HepG2 (cell line): ENCODE data around the gene LITAFD. TPM values are rescaled to one million over a fixed set of nuclear protein-coding genes. Genes with fewer than 3 reads are reported as not detected.

ENCODE experiments used
- EED ChIP-seq: sonication (generic); formaldehyde crosslinking; IDR thresholded peaks from 2 replicates; pipeline ENCODE4 v1.5.0; 2020; ENCODE audit warnings: mild to moderate bottlenecking, missing genetic modification reagents
- FOXO1 ChIP-seq: sonication (generic); formaldehyde crosslinking; IDR thresholded peaks from 2 replicates; pipeline ENCODE4 v1.4.0; 2020; ENCODE audit warnings: missing genetic modification reagents
- JDP2 ChIP-seq: sonication (generic); formaldehyde crosslinking; IDR thresholded peaks from 2 replicates; pipeline ENCODE4 v1.8.1; 2022; ENCODE audit warnings: missing genetic modification reagents, borderline replicate concordance
- KDM2A ChIP-seq: sonication (generic); formaldehyde crosslinking; IDR thresholded peaks from 2 replicates; pipeline ENCODE4 v1.4.0; 2020; ENCODE audit warnings: low read depth, missing genetic modification reagents, borderline replicate concordance
- NONO ChIP-seq, 2 experiments: fragments of 450-650 bp in 1 of 2; sonication (generic) in 1 of 2; formaldehyde crosslinking in 1 of 2; IDR thresholded peaks in 1 of 2; conservative IDR thresholded peaks in 1 of 2; 2 replicates each; pipeline versions ENCODE4 v1.6.1 to v1.8.0; 2017 to 2022; ENCODE audit warnings: mild to moderate bottlenecking in 1 of 2, missing genetic modification reagents in 1 of 2, moderate library complexity in 1 of 2
- POLR2AphosphoS5 ChIP-seq: IDR thresholded peaks from 2 replicates; pipeline ENCODE4 v1.6.1; 2012; ENCODE audit warnings: low read depth, low read length
- RXRB ChIP-seq: IDR thresholded peaks from 2 replicates; pipeline ENCODE4 v1.6.1; 2016; ENCODE audit warnings: borderline replicate concordance, missing genetic modification reagents, missing compliant biosample characterization
- TEAD3 ChIP-seq: optimal IDR thresholded peaks from 2 replicates; pipeline ENCODE3; 2016; ENCODE audit warnings: borderline replicate concordance
- ZC3H13 ChIP-seq: sonication (generic); formaldehyde crosslinking; IDR thresholded peaks from 2 replicates; pipeline ENCODE4 v1.8.1; 2023; ENCODE audit warnings: mild to moderate bottlenecking, missing genetic modification reagents, moderate library complexity
- ZFP37 ChIP-seq: sonication (generic); formaldehyde crosslinking; IDR thresholded peaks from 2 replicates; pipeline ENCODE4 v1.4.0; 2020; ENCODE audit warnings: missing genetic modification reagents, borderline replicate concordance
- ZNF44 ChIP-seq: sonication (generic); formaldehyde crosslinking; IDR thresholded peaks from 2 replicates; pipeline ENCODE4 v1.5.1; 2020; ENCODE audit warnings: mild to moderate bottlenecking, missing genetic modification reagents
- ZSCAN25 ChIP-seq: sonication (generic); formaldehyde crosslinking; IDR thresholded peaks from 2 replicates; pipeline ENCODE4 v1.8.0; 2022; ENCODE audit warnings: mild to moderate bottlenecking, missing genetic modification reagents
- polyA plus RNA-seq, 8 experiments: library from polyadenylated mRNA; depleted of rRNA in 3 of 8; stranded (reverse) in 7 of 8; unstranded in 1 of 8; fragments of >200 nt; fragmentation: Illumina TruSeq in 4 of 8; extraction: Trizol in 4 of 8; gene quantifications; 2 replicates each; pipeline versions ENCODE4 v1.2.1 to v1.2.3, GENCODE V29; 2011 to 2016; ENCODE audit warnings: low read depth in 4 of 8, missing spikeins in 1 of 8, mixed read lengths in 1 of 8; ENCODE audit not compliant: insufficient read depth in 1 of 8
- total RNA-seq, 5 experiments: library from RNA; depleted of rRNA; stranded (reverse); fragments of >200 nt; fragmentation: Illumina TruSeq; extraction: Trizol; gene quantifications; 2 replicates each; pipeline ENCODE4 v1.2.3, GENCODE V29; 2016; ENCODE audit warnings: low read depth in 1 of 5
- TF ChIP-seq, protein P1 (sequence below): IDR thresholded peaks from 2 replicates; pipeline ENCODE4 v1.4.0; 2020; ENCODE audit warnings: mild to moderate bottlenecking, missing genetic modification reagents
- TF ChIP-seq, protein P2 (sequence below): sonication (generic); formaldehyde crosslinking; IDR thresholded peaks from 2 replicates; pipeline ENCODE4 v1.4.0; 2020; ENCODE audit warnings: missing genetic modification reagents
- TF ChIP-seq, protein P3 (sequence below): sonication (generic); formaldehyde crosslinking; IDR thresholded peaks from 2 replicates; pipeline ENCODE4 v1.9.0; 2022; ENCODE audit warnings: missing genetic modification reagents, mild to moderate bottlenecking, borderline replicate concordance
- TF ChIP-seq, protein P4 (sequence below): sonication (generic); formaldehyde crosslinking; IDR thresholded peaks from 2 replicates; pipeline ENCODE4 v1.5.1; 2020; ENCODE audit warnings: missing genetic modification reagents, mild to moderate bottlenecking, borderline replicate concordance
- TF ChIP-seq, protein P5 (sequence below): sonication (generic); formaldehyde crosslinking; IDR thresholded peaks from 2 replicates; pipeline ENCODE4 v1.5.1; 2020; ENCODE audit warnings: missing genetic modification reagents, mild to moderate bottlenecking, borderline replicate concordance

The LITAFD gene
- total and polyA plus RNA-seq, 2 of the 13 experiments (the other 11 are each of a cell fraction or from before 2014, with no cell fraction given), result not detected

DNA sequence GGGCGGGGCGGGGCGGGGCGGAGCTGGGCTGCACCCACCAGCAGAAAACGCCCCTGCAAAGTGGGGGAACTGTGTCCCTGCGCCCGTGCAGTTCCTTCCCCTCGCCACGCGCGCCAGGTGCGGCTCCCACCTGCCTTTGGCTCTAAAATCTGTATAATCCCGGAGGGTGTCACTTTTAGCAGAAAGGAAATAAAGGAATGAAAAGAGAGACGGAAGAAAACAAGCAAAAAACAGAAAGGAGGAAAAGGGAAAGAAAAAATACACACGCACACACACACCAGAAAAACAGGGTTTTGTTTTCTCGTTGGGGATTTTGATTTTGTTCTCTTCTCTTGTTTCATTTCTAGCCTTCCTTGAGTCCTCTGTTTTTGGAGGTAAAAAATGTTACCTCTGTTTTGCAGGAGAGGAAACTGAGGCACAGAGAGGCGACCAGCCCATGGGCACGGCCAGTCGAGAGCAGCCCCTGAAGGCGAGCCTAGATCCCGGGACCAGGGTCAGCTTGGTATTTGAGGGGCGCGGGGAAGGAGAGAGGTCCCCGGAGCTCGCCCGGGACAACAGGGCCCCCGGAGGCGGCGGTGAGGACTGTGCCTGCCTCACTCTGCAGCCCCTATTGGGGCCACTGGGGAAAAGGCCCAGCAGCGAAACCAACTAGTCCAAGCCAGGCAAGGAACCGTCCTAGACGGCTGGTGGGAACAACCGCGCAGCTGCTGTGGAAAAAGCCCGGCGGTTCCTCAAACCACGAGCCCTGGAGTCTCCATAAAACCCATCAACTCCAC is 12.8 kb upstream of the LITAFD start (continued):
- TF ChIP-seq, protein P1, sequence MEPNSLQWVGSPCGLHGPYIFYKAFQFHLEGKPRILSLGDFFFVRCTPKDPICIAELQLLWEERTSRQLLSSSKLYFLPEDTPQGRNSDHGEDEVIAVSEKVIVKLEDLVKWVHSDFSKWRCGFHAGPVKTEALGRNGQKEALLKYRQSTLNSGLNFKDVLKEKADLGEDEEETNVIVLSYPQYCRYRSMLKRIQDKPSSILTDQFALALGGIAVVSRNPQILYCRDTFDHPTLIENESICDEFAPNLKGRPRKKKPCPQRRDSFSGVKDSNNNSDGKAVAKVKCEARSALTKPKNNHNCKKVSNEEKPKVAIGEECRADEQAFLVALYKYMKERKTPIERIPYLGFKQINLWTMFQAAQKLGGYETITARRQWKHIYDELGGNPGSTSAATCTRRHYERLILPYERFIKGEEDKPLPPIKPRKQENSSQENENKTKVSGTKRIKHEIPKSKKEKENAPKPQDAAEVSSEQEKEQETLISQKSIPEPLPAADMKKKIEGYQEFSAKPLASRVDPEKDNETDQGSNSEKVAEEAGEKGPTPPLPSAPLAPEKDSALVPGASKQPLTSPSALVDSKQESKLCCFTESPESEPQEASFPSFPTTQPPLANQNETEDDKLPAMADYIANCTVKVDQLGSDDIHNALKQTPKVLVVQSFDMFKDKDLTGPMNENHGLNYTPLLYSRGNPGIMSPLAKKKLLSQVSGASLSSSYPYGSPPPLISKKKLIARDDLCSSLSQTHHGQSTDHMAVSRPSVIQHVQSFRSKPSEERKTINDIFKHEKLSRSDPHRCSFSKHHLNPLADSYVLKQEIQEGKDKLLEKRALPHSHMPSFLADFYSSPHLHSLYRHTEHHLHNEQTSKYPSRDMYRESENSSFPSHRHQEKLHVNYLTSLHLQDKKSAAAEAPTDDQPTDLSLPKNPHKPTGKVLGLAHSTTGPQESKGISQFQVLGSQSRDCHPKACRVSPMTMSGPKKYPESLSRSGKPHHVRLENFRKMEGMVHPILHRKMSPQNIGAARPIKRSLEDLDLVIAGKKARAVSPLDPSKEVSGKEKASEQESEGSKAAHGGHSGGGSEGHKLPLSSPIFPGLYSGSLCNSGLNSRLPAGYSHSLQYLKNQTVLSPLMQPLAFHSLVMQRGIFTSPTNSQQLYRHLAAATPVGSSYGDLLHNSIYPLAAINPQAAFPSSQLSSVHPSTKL (CRISPR knock-in tag), result peak; percentile 41; the same call in 1 of the 2 replicates
- peak; percentile 60; the same call in 1 of the 2 replicates for TF ChIP-seq KDM2A (CRISPR knock-in tag)
- peak; percentile 70; the same call in 1 of the 2 replicates for TF ChIP-seq ZFP37 (CRISPR knock-in tag)
- TF ChIP-seq, protein P2, sequence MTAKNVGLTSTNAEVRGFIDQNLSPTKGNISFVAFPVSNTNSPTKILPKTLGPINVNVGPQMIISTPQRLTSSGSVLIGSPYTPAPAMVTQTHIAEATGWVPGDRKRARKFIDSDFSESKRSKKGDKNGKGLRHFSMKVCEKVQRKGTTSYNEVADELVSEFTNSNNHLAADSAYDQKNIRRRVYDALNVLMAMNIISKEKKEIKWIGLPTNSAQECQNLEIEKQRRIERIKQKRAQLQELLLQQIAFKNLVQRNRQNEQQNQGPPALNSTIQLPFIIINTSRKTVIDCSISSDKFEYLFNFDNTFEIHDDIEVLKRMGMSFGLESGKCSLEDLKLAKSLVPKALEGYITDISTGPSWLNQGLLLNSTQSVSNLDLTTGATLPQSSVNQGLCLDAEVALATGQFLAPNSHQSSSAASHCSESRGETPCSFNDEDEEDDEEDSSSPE (CRISPR knock-in tag), result peak; percentile 65; the same call in 1 of the 2 replicates
- TF ChIP-seq, protein P3, sequence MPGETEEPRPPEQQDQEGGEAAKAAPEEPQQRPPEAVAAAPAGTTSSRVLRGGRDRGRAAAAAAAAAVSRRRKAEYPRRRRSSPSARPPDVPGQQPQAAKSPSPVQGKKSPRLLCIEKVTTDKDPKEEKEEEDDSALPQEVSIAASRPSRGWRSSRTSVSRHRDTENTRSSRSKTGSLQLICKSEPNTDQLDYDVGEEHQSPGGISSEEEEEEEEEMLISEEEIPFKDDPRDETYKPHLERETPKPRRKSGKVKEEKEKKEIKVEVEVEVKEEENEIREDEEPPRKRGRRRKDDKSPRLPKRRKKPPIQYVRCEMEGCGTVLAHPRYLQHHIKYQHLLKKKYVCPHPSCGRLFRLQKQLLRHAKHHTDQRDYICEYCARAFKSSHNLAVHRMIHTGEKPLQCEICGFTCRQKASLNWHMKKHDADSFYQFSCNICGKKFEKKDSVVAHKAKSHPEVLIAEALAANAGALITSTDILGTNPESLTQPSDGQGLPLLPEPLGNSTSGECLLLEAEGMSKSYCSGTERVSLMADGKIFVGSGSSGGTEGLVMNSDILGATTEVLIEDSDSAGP, result no peak
- peak; percentile 61 for TF ChIP-seq RXRB
- TF ChIP-seq, protein P4, sequence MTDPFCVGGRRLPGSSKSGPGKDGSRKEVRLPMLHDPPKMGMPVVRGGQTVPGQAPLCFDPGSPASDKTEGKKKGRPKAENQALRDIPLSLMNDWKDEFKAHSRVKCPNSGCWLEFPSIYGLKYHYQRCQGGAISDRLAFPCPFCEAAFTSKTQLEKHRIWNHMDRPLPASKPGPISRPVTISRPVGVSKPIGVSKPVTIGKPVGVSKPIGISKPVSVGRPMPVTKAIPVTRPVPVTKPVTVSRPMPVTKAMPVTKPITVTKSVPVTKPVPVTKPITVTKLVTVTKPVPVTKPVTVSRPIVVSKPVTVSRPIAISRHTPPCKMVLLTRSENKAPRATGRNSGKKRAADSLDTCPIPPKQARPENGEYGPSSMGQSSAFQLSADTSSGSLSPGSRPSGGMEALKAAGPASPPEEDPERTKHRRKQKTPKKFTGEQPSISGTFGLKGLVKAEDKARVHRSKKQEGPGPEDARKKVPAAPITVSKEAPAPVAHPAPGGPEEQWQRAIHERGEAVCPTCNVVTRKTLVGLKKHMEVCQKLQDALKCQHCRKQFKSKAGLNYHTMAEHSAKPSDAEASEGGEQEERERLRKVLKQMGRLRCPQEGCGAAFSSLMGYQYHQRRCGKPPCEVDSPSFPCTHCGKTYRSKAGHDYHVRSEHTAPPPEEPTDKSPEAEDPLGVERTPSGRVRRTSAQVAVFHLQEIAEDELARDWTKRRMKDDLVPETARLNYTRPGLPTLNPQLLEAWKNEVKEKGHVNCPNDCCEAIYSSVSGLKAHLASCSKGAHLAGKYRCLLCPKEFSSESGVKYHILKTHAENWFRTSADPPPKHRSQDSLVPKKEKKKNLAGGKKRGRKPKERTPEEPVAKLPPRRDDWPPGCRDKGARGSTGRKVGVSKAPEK, result no peak; the same call in 1 of the 2 replicates
- TF ChIP-seq FOXO1, result no peak
- no peak for TF ChIP-seq JDP2 (CRISPR knock-in tag)
- peak; percentile 75 for TF ChIP-seq POLR2AphosphoS5
- TF ChIP-seq, protein P5, sequence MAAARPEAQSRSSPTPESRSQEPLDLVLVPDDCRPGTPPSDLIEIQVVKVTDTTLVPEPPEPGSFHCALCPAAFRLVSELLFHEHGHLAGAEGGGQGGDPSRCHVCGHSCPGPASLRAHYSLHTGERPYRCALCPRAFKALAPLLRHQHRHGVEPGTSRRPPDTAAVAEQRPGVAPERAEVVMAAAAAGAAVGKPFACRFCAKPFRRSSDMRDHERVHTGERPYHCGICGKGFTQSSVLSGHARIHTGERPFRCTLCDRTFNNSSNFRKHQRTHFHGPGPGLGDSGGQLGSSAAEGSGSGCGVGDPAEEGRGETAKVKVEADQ, result 0 out of 2 replicates have a peak, but pooled peaks have one; percentile 9
- no peak for TF ChIP-seq EED (CRISPR knock-in tag)
- TF ChIP-seq NONO (IDR thresholded peaks at IDR 0.05), result no peak
- peak; percentile 67; the same call in 1 of the 2 replicates for TF ChIP-seq NONO (CRISPR knock-in tag; conservative IDR thresholded peaks at IDR 0.05)
- peak; percentile 3 for TF ChIP-seq ZNF44 (CRISPR knock-in tag)
- TF ChIP-seq ZSCAN25 (CRISPR knock-in tag), result no peak; the same call in 1 of the 2 replicates
- TF ChIP-seq TEAD3, result peak; percentile 19
- TF ChIP-seq ZC3H13, result no peak
